Epithelial cell of esophagus (primary cell): ENCODE measurements around the gene KATNAL2.

Source experiments
- DNase-seq: peaks from one replicate; pipeline ENCODE4 v3.0.0; 2010; ENCODE audit warnings: low read depth
- H3K4me3 ChIP-seq: 2 replicates; pipeline ENCODE4 v1.5.1; 2011; ENCODE audit warnings: mild to moderate bottlenecking, low read length, control low read depth
- TF ChIP-seq, protein P1 (sequence below): IDR thresholded peaks from 2 replicates; pipeline ENCODE4 v1.5.1; 2011; ENCODE audit warnings: low read depth, mild to moderate bottlenecking, low read length, control low read depth, inconsistent platforms; ENCODE audit not compliant: insufficient read depth; ENCODE audit errors: missing control alignments

The KATNAL2 gene

GRCh38 chr18:47054369-47054768 lies 137.0 kb downstream of the KATNAL2 start:
- TF ChIP-seq, protein P1, sequence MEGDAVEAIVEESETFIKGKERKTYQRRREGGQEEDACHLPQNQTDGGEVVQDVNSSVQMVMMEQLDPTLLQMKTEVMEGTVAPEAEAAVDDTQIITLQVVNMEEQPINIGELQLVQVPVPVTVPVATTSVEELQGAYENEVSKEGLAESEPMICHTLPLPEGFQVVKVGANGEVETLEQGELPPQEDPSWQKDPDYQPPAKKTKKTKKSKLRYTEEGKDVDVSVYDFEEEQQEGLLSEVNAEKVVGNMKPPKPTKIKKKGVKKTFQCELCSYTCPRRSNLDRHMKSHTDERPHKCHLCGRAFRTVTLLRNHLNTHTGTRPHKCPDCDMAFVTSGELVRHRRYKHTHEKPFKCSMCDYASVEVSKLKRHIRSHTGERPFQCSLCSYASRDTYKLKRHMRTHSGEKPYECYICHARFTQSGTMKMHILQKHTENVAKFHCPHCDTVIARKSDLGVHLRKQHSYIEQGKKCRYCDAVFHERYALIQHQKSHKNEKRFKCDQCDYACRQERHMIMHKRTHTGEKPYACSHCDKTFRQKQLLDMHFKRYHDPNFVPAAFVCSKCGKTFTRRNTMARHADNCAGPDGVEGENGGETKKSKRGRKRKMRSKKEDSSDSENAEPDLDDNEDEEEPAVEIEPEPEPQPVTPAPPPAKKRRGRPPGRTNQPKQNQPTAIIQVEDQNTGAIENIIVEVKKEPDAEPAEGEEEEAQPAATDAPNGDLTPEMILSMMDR = no peak
- H3K4me3 ChIP-seq = no peak overlapping the region
- DNase-seq = no peak

- H3K4me3 ChIP-seq = no peak overlapping the region
- no peak for DNase-seq
- TF ChIP-seq, protein P1 = no peak
Measured at GRCh38 chr18:47062471-47062870, 145.1 kb downstream of the KATNAL2 start.

DNA sequence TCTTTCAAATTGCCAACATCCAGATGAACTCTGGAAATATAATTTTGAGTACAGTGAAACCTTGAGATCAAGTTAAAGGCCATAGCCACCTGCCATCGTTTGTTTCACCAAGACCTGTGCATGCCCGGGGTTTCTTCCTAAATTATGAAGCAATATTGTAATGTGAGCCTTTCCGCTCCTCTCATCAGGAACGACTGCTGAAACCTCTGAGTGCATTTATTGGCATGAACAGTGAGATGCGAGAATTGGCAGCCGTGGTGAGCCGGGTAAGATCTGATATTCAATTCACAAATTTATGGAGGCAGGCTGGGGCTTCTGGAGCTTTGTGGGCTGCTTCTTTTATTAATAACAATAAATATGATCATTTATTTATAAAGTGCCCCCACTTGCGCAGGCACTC lies 145.7 kb downstream of the KATNAL2 start:
- TF ChIP-seq, protein P1 = no peak
- no peak overlapping the region for H3K4me3 ChIP-seq
- DNase-seq = no peak

DNA sequence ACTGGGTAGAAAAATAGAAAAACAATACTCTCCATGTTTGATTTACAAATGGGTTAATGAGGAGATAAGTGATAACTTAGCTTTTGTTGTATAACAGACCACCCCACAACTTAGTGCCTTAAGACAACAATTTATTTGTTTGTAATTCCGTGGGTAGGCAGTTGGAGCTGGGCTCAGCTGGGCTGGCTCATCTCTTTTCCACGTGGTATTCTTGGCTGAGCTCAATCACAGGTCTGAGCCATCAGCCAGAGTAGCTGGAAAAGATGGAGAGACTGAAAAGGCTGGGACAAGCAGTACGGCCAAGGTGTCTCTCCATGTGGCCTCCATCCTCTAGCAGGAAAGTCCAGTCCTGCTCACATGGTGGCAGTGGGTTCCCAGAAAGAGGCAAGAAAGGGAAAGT lies 150.2 kb downstream of the KATNAL2 start:
- TF ChIP-seq, protein P1 = no peak
- H3K4me3 ChIP-seq = no peak overlapping the region
- no peak for DNase-seq

DNA sequence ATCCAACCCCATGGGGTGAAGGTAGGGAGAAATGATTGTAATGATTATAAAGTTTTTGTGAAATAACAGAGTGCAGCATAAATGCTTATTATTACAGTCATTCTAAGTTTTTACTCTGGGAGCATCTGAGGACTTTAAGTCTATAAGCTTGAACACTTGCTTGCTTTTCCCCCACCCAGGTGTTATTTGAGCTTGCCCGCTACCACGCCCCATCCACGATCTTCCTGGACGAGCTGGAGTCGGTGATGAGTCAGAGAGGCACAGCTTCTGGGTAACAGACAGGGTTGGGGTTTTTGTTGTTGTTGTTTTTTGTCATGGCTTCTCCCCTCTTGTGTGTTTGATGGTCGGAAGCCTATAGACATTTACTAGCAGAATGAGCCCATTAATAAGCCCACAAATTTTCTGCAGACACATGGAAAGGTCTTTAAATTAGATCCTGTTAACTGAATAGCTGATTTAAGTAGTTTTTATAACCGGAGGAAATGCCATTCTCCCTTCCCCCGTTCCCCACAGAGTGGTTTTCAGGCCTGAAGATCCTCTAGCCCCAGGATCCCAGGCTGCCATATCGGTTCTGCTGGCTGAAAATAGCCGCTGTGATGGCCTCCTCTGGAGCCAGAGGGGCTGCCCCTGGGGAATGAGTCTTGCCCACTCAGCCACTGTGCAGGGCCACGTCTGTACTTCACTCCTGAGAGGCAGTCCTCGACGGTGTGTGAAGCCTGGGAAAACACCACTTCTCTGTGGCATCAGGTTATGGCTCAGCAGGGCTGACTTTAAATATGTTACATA lies 157.9 kb downstream of the KATNAL2 start:
- no peak overlapping the region for H3K4me3 ChIP-seq
- TF ChIP-seq, protein P1 = no peak
- DNase-seq = peak; percentile 77

GRCh38 chr18:47077111-47077510 lies 159.7 kb downstream of the KATNAL2 start:
- H3K4me3 ChIP-seq = no peak overlapping the region
- TF ChIP-seq, protein P1 = no peak

DNA sequence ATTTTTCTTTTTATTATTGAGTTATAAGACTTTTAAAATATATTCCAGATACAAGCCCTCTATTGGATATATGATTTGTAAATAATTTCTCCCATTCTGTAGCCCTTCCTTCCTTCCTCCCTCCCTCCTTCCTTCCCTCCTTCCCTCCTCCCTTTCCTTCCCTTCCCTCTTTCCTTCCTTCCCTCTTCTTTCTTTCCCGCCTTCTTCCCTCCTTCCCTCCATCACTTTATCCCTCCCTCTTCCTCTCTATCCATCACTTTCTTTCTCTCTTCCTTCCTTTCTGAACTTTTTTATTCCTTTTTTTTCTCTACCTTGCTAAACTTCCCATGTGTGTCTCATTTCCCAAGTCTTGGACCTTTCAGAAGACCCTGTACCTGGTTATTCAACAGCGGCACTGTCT lies 163.5 kb downstream of the KATNAL2 start:
- TF ChIP-seq, protein P1 = no peak
- no peak for DNase-seq
- no peak overlapping the region for H3K4me3 ChIP-seq

More at GRCh38 chr18:47077111-47077510, 159.7 kb downstream of the KATNAL2 start:
- DNase-seq = no peak
